ENCODE measurements around the gene MRPS18A. TPM values are rescaled to one million over a fixed set of nuclear protein-coding genes. Genes with fewer than 3 reads are reported as not detected.

The MRPS18A gene
- total and polyA plus RNA-seq, 2 of the 13 experiments (the other 11 are each of a cell fraction or from before 2014, with no cell fraction given): 87.8 to 89.1 TPM

- TF ChIP-seq FOXP1 (IDR thresholded peaks at IDR 0.05): no peak
- TF ChIP-seq FOXP1 (CRISPR knock-in tag; IDR thresholded peaks at IDR 0.05): 0 out of 2 replicates have a peak, but pooled peaks have one; percentile 16
- TF ChIP-seq CHD4 (IDR thresholded peaks at IDR 0.05; ENCODE audit: borderline replicate concordance, low read length): no peak
- TF ChIP-seq, protein P1, sequence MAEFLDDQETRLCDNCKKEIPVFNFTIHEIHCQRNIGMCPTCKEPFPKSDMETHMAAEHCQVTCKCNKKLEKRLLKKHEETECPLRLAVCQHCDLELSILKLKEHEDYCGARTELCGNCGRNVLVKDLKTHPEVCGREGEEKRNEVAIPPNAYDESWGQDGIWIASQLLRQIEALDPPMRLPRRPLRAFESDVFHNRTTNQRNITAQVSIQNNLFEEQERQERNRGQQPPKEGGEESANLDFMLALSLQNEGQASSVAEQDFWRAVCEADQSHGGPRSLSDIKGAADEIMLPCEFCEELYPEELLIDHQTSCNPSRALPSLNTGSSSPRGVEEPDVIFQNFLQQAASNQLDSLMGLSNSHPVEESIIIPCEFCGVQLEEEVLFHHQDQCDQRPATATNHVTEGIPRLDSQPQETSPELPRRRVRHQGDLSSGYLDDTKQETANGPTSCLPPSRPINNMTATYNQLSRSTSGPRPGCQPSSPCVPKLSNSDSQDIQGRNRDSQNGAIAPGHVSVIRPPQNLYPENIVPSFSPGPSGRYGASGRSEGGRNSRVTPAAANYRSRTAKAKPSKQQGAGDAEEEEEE (CRISPR knock-in tag; IDR thresholded peaks at IDR 0.05; ENCODE audit: borderline replicate concordance): no peak
- peak; percentile 56; the same call in 1 of the 2 replicates for TF ChIP-seq RXRB (CRISPR knock-in tag; IDR thresholded peaks at IDR 0.05; ENCODE audit: borderline replicate concordance)
- no peak for TF ChIP-seq ZNF138 (CRISPR knock-in tag; IDR thresholded peaks at IDR 0.05; ENCODE audit: low read depth)
- no peak for TF ChIP-seq E2F5 (CRISPR knock-in tag; conservative IDR thresholded peaks at IDR 0.05)
- TF ChIP-seq PATZ1 (CRISPR knock-in tag; IDR thresholded peaks at IDR 0.05): peak; percentile 98
- TF ChIP-seq, protein P2, sequence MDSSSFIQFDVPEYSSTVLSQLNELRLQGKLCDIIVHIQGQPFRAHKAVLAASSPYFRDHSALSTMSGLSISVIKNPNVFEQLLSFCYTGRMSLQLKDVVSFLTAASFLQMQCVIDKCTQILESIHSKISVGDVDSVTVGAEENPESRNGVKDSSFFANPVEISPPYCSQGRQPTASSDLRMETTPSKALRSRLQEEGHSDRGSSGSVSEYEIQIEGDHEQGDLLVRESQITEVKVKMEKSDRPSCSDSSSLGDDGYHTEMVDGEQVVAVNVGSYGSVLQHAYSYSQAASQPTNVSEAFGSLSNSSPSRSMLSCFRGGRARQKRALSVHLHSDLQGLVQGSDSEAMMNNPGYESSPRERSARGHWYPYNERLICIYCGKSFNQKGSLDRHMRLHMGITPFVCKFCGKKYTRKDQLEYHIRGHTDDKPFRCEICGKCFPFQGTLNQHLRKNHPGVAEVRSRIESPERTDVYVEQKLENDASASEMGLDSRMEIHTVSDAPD (CRISPR knock-in tag; IDR thresholded peaks at IDR 0.05): 0 out of 2 replicates have a peak, but pooled peaks have one; percentile 52
- no peak for TF ChIP-seq CHD2 (IDR thresholded peaks at IDR 0.05; ENCODE audit: low read depth, low read length)
- peak; percentile 54; the same call in 1 of the 2 replicates for TF ChIP-seq ELF3 (CRISPR knock-in tag; IDR thresholded peaks at IDR 0.05)
- 0 out of 2 replicates have a peak, but pooled peaks have one; percentile 31 for TF ChIP-seq ZNF121 (CRISPR knock-in tag; IDR thresholded peaks at IDR 0.05)
- TF ChIP-seq, protein P3, sequence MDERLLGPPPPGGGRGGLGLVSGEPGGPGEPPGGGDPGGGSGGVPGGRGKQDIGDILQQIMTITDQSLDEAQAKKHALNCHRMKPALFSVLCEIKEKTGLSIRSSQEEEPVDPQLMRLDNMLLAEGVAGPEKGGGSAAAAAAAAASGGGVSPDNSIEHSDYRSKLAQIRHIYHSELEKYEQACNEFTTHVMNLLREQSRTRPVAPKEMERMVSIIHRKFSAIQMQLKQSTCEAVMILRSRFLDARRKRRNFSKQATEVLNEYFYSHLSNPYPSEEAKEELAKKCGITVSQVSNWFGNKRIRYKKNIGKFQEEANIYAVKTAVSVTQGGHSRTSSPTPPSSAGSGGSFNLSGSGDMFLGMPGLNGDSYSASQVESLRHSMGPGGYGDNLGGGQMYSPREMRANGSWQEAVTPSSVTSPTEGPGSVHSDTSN (CRISPR knock-in tag; IDR thresholded peaks at IDR 0.05): no peak
- peak; percentile 92 for TF ChIP-seq HNF4G (IDR thresholded peaks at IDR 0.05; ENCODE audit: borderline replicate concordance, low read depth, low read length)
- TF ChIP-seq HNF4G (CRISPR knock-in tag; IDR thresholded peaks at IDR 0.05; ENCODE audit: borderline replicate concordance, low read depth): peak; percentile 91; the same call in 1 of the 2 replicates
- TF ChIP-seq, protein P4, sequence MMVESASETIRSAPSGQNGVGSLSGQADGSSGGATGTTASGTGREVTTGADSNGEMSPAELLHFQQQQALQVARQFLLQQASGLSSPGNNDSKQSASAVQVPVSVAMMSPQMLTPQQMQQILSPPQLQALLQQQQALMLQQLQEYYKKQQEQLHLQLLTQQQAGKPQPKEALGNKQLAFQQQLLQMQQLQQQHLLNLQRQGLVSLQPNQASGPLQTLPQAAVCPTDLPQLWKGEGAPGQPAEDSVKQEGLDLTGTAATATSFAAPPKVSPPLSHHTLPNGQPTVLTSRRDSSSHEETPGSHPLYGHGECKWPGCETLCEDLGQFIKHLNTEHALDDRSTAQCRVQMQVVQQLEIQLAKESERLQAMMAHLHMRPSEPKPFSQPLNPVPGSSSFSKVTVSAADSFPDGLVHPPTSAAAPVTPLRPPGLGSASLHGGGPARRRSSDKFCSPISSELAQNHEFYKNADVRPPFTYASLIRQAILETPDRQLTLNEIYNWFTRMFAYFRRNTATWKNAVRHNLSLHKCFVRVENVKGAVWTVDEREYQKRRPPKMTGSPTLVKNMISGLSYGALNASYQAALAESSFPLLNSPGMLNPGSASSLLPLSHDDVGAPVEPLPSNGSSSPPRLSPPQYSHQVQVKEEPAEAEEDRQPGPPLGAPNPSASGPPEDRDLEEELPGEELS (CRISPR knock-in tag; IDR thresholded peaks at IDR 0.05): peak; percentile 36; the same call in 1 of the 2 replicates
- TF ChIP-seq THAP7 (CRISPR knock-in tag; IDR thresholded peaks at IDR 0.05): peak; percentile 41; the same call in 1 of the 2 replicates
- peak; percentile 43; the same call in 1 of the 2 replicates for TF ChIP-seq CEBPG (CRISPR knock-in tag; IDR thresholded peaks at IDR 0.05)
- TF ChIP-seq MXI1 (IDR thresholded peaks at IDR 0.05; ENCODE audit: borderline replicate concordance, low read depth, low read length): no peak
- TF ChIP-seq SNAPC2 (CRISPR knock-in tag; IDR thresholded peaks at IDR 0.05): 0 out of 2 replicates have a peak, but pooled peaks have one; percentile 46
Observed at GRCh38 chr6:43736211-43736786, 48.7 kb upstream of the MRPS18A start (continued).

All from HepG2 (cell line).